ENCODE results near the gene LMOD2.
"Not testable (repeated sequence)": the region's sequence is repeated elsewhere in the genome, so short reads cannot be mapped to it uniquely, and the experiment has no call there.

LMOD2 gene

GRCh38 chr7:123655614-123656013 lies at the start of gene LMOD2:
TSS of gene LMOD2 (plus strand) at chr7:123655866. CDS start at chr7:123655964, 98 bp downstream.
- DNase-seq (ENCODE audit: low read depth): no peak

GRCh38 chr7:123607423-123607975 lies 48.2 kb upstream of the LMOD2 start:
- no peak for DNase-seq (ENCODE audit: low read depth)

- DNase-seq (ENCODE audit: low read depth): no peak
Measured at GRCh38 chr7:123608991-123609882, 46.4 kb upstream of the LMOD2 start.

- no peak for DNase-seq (ENCODE audit: low read depth)
Measured at GRCh38 chr7:123609883-123610239, 45.8 kb upstream of the LMOD2 start.

- no peak for DNase-seq (ENCODE audit: low read depth)
Measured at GRCh38 chr7:123612024-123612423, 43.6 kb upstream of the LMOD2 start.

- DNase-seq (ENCODE audit: low read depth): no peak
Measured at GRCh38 chr7:123615344-123615743, 40.3 kb upstream of the LMOD2 start.

GRCh38 chr7:123616223-123616622 lies 39.4 kb upstream of the LMOD2 start:
- no peak for DNase-seq (ENCODE audit: low read depth)

- DNase-seq (ENCODE audit: low read depth): no peak
Measured at GRCh38 chr7:123621707-123622106, 34.0 kb upstream of the LMOD2 start.

GRCh38 chr7:123622660-123623386 lies 32.8 kb upstream of the LMOD2 start:
- no peak for DNase-seq (ENCODE audit: low read depth)

- peak; percentile 36 for DNase-seq (ENCODE audit: low read depth)
Measured at GRCh38 chr7:123624527-123625183, 31.0 kb upstream of the LMOD2 start.

- no peak for DNase-seq (ENCODE audit: low read depth)
Measured at GRCh38 chr7:123625254-123625653, 30.4 kb upstream of the LMOD2 start.

GRCh38 chr7:123627851-123628250 lies 27.8 kb upstream of the LMOD2 start:
- no peak for DNase-seq (ENCODE audit: low read depth)

- no peak for DNase-seq (ENCODE audit: low read depth)
Measured at GRCh38 chr7:123628829-123629228, 26.8 kb upstream of the LMOD2 start.

- DNase-seq (ENCODE audit: low read depth): no peak
Measured at GRCh38 chr7:123629281-123629680, 26.4 kb upstream of the LMOD2 start.

- DNase-seq (ENCODE audit: low read depth): no peak
Measured at GRCh38 chr7:123632808-123633207, 22.9 kb upstream of the LMOD2 start.

GRCh38 chr7:123633553-123633952 lies 22.1 kb upstream of the LMOD2 start:
- peak; percentile 91 for DNase-seq (ENCODE audit: low read depth)

- DNase-seq (ENCODE audit: low read depth): not testable (repeated sequence)
Measured at GRCh38 chr7:123634011-123634573, 21.6 kb upstream of the LMOD2 start.

- DNase-seq (ENCODE audit: low read depth): peak; percentile 65
Measured at GRCh38 chr7:123635551-123636359, 19.9 kb upstream of the LMOD2 start.

GRCh38 chr7:123637203-123637602 lies 18.5 kb upstream of the LMOD2 start:
- peak; percentile 6 for DNase-seq (ENCODE audit: low read depth)

GRCh38 chr7:123637878-123638277 lies 17.8 kb upstream of the LMOD2 start:
- no peak for DNase-seq (ENCODE audit: low read depth)

GRCh38 chr7:123639631-123640030 lies 16.0 kb upstream of the LMOD2 start:
- DNase-seq (ENCODE audit: low read depth): no peak
